GM21367 (cell line): ENCODE results near the gene PRADC1.

ENCODE experiments used
- ATAC-seq: cut with Tn5 transposase; IDR thresholded peaks from one replicate; pipeline ENCODE4 v1.9.1; 2021; ENCODE audit not compliant: unreplicated experiment

The PRADC1 gene

GRCh38 chr2:73238149-73238548, 5.1 kb upstream of the PRADC1 start:
- ATAC-seq: no peak

DNA sequence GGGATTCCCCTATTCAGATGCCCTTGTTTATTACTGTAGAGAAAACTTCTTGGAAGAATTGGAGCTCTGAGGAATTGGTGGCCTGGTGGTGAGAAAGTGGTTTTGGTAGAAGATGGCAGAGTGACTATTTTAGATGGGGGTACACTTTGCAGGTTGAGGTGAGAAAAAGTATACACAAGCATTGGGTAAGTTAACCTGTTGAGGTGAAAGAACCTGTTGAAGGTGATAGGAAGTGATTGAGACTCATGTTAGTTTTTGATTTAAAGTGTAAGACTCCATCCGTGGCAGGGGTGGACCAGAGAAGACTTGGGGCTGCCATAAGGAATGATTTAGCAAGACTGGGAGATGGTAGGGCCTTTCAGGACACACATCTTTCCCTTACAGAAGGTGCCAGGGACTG, 4.1 kb upstream of the PRADC1 start:
- ATAC-seq: no peak

DNA sequence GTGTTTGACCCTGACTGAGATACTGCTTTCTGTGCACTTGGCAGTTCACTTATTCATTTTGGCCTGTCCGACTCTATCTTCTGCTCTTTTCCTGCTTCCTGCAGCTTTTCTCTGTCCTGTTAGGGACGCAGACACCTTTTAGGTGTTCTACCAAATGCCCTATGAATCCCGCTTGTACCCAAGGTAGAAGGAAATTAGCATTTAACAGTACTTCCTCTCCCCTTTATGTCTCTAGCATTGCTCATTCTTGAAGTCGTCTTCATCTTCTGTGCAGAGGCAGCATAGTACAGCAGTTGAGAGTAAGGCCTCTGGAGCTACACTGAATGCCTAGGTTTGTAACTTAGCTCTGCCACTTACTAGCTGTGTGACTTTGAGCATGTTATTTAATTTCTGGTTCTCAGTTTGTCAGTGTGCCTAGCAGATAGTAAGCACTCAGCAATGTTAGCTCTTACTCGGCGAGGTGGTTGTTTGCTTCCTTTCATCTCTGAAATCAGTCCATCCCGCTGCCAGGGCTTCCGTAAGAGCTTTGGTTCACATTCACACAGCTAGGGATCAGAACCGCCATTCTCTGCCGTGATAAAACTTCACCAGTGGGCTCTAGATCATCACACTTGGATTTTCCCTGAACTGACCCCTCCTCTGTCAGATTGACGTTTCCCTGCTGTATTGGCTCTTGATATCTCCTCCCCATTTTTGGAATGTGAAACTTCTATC, 2.4 kb upstream of the PRADC1 start:
- ATAC-seq: no peak

GRCh38 chr2:73233932-73234832, 1.1 kb upstream of the PRADC1 start, which contains the start of gene CCT7:
Gene CCT7 (plus strand): TSS chr2:73234308. CDS start chr2:73234379, 71 bp downstream.
- ATAC-seq: peak; percentile 61

GRCh38 chr2:73232403-73233153, 461 bp downstream of the PRADC1 start:
- no peak for ATAC-seq

DNA sequence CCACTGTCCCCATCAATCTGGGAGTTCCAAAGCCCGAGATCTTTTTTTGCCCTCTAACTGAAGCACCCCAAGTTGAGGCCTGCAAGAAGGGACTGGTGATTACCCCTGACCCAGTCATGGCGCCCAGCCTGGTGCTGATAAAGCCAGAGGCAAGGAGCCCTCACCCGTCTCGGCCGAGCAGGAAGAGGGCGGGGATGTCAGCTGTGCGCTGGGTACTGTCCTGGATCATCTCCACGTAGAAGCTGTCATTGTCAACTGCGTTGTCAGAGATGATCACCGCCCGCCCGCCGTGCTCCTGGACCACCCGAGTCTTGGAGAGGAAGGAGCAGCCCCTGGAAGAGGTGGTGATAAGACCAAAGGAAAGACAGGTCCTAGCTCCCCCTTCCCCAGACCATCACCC, 4.4 kb downstream of the PRADC1 start:
- no peak for ATAC-seq

DNA sequence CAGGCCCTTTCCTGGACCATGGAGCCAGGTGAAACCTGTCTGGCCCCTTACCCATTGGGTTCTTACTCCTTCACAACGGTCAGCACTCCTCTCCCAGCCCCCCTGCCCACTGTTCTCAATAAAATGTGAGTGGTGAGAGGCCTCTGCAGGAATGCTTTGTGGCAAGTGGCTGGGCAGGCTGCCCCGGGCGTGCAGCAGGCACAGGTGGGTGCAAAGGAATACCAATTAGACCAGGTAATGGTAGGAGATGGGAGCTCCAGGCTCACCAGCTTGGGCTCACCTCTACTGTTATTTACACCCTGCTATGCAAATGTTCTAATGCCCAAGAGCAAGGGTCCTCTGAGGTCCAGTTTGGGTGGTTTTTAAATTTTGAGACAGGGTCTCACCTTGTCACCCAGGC, 6.0 kb downstream of the PRADC1 start:
- no peak for ATAC-seq

DNA sequence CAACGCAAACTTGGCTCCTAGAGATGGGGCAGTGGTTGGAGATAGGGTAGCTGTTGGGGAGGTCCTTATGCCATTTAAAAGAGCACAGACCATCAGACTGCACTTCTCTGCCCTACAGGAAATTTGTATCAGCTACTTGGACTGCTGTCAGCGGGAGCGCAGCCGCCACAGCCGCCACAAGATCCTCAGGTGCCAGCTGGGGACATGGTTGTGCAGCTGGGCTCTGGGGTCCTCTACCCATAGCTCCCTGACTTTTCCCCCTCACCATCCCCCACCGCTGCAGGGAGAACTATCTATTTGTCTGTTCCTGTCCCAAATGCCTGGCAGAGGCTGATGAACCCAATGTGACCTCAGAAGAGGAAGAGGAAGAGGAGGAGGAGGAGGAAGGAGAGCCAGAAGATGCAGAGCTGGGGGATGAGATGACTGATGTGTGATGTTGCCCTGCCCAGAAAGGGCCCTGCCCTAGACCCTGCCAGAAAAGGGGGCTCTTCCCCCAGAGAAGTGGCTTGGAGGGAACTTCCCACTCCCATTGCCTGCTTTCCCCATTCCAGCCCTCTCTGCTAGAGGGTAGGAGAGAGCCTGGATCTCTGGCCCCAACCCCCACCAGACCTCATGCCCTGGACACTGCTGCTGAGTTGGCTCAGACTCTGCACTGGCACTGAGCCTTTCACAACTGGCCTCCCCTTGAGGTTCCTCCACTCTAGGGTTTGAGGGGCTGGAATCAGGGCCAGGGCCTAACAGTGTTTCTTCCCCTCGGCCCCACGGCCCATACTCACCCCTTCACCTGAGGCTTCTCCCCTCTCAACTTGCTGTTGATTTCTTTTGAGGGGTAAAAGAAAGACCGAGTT, 7.3 kb downstream of the PRADC1 start:
- no peak for ATAC-seq

DNA sequence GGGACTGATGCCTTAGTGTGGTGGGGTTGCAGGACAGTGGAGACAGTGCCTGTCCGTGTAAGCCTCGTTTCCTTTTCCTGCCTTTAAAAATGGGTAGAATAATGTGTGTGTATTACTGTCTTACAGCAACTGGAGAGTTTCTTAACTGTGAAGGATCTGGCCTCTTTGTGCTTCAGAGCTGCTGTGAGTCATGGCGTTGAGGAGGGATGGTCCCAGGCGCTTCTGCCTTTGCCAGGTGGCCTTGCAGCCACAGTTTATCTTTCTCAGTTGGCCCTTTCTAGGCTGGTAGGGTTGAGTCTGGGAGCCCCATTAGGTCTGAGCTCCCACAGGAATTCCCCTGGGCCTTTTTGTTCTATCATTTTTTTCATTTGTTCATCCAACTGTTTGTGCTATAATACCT, 9.2 kb downstream of the PRADC1 start:
- no peak for ATAC-seq

GRCh38 chr2:73218298-73218697, 14.7 kb downstream of the PRADC1 start:
- no peak for ATAC-seq

DNA sequence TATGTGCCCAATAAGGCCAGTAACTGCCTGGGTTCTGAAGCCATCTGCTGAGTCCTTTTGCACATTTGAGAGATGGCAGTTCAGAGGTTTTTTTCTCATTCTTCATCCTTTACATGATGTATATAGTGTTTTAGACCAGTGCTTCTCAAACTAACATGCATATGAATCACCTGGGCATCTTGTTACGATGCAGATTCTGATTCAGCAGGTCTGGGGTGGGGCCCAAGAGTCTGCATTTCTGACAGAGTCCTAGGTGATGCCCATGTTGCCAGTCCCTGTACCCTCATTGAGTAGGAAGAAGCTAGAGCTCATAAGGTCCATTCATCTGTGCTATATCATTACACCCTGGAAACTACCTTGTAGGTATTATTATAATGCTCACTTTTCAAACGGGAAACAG, 15.2 kb downstream of the PRADC1 start:
- no peak for ATAC-seq

- ATAC-seq: no peak
Measured at GRCh38 chr2:73217160-73217559, 15.9 kb downstream of the PRADC1 start.

- ATAC-seq: no peak
Measured at GRCh38 chr2:73215254-73215653, 17.8 kb downstream of the PRADC1 start.

GRCh38 chr2:73214120-73215035, 18.7 kb downstream of the PRADC1 start, which contains the start of gene SMYD5:
Gene SMYD5 (plus strand): TSS chr2:73214245. CDS start chr2:73214267, 22 bp downstream.
- ATAC-seq: peak; percentile 88

GRCh38 chr2:73212448-73213176, 20.4 kb downstream of the PRADC1 start:
- ATAC-seq: peak; percentile 60

GRCh38 chr2:73212098-73212447, 21.0 kb downstream of the PRADC1 start:
- ATAC-seq: no peak

DNA sequence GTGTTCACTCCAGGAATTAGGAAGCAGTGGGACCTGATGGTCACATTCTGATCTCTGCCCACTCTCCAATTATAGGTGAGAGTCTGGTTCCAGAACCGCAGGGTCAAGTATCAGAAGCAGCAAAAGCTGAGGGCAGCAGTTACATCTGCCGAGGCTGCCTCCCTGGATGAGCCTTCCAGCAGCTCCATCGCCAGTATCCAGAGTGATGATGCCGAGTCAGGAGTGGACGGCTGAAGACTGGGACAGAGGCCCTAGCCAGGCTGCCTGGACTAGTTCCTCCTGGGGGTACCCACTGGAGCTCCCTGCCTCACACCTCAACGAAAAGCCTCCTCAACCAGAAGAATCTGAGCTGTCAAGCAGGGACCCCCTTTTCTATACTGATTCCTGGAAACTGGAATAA, 22.3 kb downstream of the PRADC1 start:
- ATAC-seq: no peak

DNA sequence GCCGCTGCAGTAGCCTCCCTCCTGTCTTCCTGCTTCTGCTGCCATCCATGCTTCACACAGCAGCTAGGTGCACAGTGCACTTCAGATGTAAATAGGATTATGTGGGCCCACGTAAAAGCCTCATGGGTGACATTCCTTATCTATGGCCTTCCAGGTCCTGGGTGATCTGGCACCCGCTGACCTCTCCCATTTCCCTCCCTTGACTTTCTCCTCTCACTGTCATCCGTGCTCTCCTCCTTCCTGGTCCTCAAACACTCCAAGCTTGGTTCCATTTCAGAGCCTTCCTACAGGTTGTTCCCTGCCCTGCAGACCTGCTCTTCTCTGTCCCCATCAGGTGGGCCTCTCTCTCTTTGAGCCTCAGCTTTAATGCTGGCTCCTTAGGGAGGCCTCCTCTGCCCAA, 23.0 kb downstream of the PRADC1 start:
- no peak for ATAC-seq

DNA sequence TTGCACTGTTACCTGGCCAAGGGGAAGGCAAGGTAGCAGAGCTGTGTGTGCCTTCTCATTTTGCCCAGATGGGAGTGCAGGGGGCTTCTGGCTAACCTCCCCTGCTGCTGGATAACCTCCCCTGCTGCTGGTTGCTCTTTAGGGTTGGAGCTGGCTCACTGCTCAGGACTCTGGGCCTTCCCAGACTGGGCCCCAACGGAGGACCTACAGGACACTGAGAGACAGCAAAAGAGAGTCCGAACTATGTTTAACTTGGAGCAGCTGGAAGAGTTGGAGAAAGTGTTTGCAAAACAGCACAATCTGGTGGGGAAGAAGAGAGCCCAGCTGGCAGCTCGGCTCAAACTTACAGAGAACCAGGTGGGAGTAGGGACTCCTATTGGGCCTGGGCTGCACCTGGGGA, 24.8 kb downstream of the PRADC1 start:
- ATAC-seq: no peak
